SH-SY5Y (cell line): Measurements from ENCODE around the gene RASGRP2.

Experiments used
- GATA2 ChIP-seq: IDR thresholded peaks from 2 replicates; pipeline ENCODE4 v1.6.1; 2011; ENCODE audit warnings: mild to moderate bottlenecking, low read depth, low read length
- GATA3 ChIP-seq: IDR thresholded peaks from 2 replicates; pipeline ENCODE4 v1.6.1; 2011; ENCODE audit warnings: low read depth, mild to moderate bottlenecking, low read length, moderate library complexity

Gene RASGRP2

GRCh38 chr11:64718084-64718779 lies 25.7 kb downstream of the RASGRP2 start:
- TF ChIP-seq GATA2 (no peak), GATA3 (no peak)

DNA sequence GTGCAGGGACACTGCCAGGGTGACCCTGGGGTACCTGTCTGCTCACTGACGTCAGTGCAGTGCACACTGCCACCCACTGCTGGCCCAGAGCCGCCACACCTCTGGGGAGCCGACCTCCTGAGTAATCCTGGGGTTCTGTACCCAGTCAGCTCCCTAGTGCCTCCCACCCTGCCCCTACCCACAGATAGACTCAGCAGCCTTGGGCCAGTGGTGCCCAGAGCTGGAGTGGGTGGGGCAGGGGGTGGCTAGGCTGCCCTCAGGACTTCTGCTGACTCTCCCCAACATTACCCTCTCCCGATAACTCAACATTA lies 26.7 kb downstream of the RASGRP2 start:
- no peak for TF ChIP-seq GATA2
- no peak for TF ChIP-seq GATA3

DNA sequence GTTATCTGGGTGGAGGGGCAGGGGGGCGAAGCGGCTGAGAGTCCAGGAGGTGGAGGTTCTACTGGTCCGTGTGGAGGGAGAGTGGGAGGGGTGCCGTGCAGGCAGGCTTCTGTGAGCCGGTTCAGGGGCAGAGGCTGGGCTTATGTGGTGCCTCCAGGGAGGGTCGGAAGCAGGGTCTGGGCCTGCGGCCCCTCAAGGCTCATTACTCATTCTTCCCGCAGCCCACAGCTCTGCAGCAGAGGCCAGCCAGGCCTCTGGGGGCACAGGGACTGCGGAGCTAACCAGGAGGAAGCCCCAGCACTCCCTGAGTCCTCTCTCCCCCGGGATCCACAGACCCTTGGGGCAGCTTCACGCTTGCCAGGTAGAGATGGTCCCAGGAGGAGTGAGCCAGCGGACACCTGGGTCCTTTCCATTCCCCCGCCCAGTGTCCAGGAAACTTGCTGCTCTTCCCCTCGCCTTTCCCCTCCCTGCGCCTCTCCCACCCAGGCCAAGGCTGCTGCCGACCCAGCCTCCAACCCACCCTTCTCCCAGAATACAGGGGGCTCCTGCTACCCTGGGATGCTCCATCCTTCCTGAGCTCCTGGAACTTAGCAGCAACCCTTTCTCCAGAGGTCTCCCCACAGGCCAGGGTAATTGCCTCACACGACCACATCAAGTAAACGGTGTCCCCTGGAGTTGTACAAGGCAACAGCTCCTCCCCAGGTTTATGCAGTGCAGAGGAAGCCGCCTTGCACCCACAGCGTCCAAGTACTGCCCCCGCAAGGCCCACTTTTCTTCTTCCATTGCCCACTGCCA lies 27.3 kb downstream of the RASGRP2 start:
- TF ChIP-seq GATA3 = no peak
- no peak for TF ChIP-seq GATA2

DNA sequence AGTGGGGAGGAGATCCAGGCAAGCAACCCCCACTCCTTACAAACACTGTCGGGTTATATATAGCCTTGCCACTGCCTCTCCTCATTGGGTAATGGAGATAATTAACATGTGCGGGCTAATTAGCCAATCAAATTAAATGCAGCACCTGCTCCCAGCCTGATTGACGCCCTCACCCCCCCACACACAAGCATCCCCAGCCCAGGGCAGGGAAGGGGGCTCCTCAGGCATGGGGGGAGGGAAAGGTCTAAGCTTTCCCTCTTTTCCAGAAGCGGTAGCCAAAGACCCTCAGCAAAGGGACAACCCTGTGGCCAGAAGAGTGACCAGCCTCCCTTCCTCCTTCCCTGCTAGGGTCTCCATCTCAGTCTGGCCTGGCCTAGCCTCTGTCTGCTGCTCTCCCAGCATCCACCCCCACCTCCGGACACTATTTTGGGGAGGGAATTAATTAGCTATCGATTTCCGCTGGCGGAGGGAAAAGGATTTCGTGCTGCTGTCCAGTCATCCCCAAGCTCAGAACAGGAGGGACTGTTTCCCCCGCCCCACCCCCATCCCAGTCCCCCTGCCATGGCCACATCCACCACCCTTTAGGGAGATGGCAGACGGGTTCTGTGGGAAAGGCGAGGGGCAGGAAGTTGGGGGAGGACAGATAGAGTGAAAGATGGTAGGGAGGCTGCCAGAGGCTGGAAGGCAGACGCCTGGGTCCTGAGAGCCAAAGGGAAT lies 28.0 kb downstream of the RASGRP2 start:
- TF ChIP-seq GATA2 = no peak
- TF ChIP-seq GATA3 = no peak

DNA sequence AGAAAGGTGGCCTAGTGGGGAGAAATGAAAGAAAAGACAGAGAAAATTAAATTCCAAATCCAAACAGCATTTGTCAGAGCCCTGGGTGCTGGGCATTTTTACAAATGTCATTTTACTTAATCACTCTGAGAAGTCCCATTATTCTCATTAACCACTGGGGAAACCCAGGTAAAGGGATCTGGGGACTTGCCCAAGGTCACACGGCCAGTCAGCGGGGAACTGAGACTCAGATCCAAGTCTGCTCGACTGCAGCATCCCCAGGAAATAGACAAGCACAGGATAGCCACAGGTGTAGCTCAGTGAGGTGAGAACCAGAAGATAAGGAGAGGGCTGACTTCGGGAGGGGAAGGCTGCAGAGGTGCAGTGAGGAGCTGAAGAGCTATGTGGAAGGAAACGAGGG lies 28.8 kb downstream of the RASGRP2 start:
- TF ChIP-seq GATA3 (no peak), GATA2 (no peak)

GRCh38 chr11:64714666-64715065 lies 29.3 kb downstream of the RASGRP2 start:
- TF ChIP-seq GATA3 (no peak), GATA2 (no peak)

GRCh38 chr11:64713781-64714363 lies 30.1 kb downstream of the RASGRP2 start:
- TF ChIP-seq GATA2 = no peak
- TF ChIP-seq GATA3 = no peak

- TF ChIP-seq GATA2 = no peak
- TF ChIP-seq GATA3 = no peak
Measured at GRCh38 chr11:64713016-64713707, 30.8 kb downstream of the RASGRP2 start.

DNA sequence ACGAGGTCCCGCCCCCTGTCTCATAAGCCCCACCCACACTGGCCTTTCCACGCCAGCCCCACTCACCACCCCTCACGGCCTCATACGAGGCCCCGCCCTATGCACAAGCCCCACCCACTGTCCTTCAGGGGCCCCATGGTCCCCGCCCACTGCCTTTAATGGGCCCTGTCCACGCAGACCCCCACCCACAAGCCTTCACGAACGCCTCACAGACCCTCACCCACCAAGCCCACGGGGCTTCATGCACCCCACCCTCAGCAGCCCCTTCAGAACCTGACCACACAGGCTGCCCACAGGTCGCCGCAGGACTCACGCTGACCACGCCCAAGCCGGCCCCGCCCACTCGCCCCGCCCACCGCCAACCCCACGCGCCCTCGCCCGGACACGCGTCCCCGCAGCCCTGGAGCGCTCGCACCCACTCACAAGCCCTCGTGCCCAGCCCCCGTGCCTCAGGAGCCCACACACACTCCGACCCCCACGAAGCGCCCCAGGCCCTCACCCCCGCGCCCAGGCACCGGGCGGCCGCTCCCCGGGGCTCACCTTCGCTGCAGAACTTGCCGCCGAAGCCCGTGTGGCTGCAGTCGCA lies 31.4 kb downstream of the RASGRP2 start:
- TF ChIP-seq GATA3 (no peak), GATA2 (no peak)

- TF ChIP-seq GATA2 (no peak), GATA3 (no peak)
Measured at GRCh38 chr11:64711956-64712362, 32.0 kb downstream of the RASGRP2 start.

DNA sequence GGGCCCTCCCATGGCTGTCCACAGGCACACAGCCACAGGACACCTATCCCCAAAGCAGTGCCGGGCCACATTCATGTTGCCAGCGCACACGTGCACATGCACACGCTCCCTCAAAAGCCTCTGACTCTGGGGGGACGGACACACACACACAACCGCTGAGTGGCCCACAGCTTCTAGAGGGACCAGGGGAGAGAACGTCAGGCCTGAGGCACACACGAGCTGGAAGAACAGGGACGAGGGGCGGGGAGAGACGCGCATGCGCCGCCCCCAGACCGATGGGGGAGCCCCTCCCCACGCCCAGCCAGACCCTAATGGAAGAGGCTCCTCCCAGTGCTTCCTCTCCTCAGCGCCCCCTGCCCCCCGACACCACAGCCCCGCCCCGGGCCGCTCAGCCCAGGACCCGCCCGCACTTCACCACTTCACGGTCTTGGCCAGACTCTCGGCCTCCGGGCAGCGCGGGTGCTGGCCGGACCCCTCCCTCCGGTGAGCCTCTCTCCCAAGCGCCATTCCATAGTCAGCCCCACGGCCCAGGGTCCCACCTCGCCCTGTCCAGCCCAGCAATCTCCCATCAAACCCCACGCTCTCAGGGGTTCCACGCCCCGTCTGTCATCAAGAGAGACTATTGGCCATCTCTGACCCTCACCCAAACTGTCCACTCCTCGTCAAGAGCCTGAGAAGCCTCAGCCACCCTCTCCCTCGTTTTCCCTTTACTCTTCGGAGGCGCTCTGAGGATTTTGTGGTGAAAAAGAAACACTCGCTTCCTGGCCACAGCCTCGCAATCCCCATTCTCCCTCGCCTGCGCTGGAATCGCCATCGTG lies 32.6 kb downstream of the RASGRP2 start:
- TF ChIP-seq GATA2 (no peak), GATA3 (no peak)

- TF ChIP-seq GATA2 (no peak), GATA3 (no peak)
Measured at GRCh38 chr11:64710418-64711137, 33.4 kb downstream of the RASGRP2 start.
